SU-DHL-6 (cell line): Measurements from ENCODE around the gene GMIP.

Experiments used
- CTCF ChIP-seq: fragments of 200-600 bp; sonication (generic); IDR thresholded peaks from one replicate; pipeline ENCODE4 v1.5.1; 2017; ENCODE audit warnings: antibody characterized with exemption, mild to moderate bottlenecking, low read length, moderate library complexity; ENCODE audit not compliant: insufficient read depth, poor library complexity, severe bottlenecking
- EZH2phosphoT487 ChIP-seq: fragments of 200-600 bp; sonication (generic), shearing (Covaris generic); conservative IDR thresholded peaks from 2 replicates; pipeline ENCODE4 v1.6.1; 2018; ENCODE audit warnings: mild to moderate bottlenecking, antibody characterized with exemption, low read length, moderate library complexity, mixed read lengths

- TF ChIP-seq CTCF (no peak), EZH2phosphoT487 (no peak)
These were observed 63.7 kb downstream of the GMIP start for GRCh38 chr19:19579533-19580361.
